RWPE2 (cell line): Measurements from ENCODE around the gene GTF2F1.
"Not testable (repeated sequence)": the region's sequence is repeated elsewhere in the genome, so short reads cannot be mapped to it uniquely, and the experiment has no call there.

Source experiments
- ATAC-seq: fragments of 200-7000 bp; cut with Tn5 transposase; 3 replicates; pipeline ENCODE4 v1.9.1; 2021; ENCODE audit warnings: low read depth
- DNase-seq: peaks from one replicate; pipeline ENCODE4 v3.0.0-alpha.2; 2020; ENCODE audit warnings: low spot score
- H3K27ac ChIP-seq: fragments of 450-650 bp; 2 replicates; pipeline ENCODE4 v1.5.1; 2017; ENCODE audit warnings: mild to moderate bottlenecking; ENCODE audit not compliant: poor library complexity, severe bottlenecking
- H3K27me3 ChIP-seq: fragments of 250-450 bp; sonication (Bioruptor Pico); 2 replicates; pipeline ENCODE4 v1.5.1; 2021; ENCODE audit warnings: mild to moderate bottlenecking, moderate library complexity; ENCODE audit not compliant: insufficient read depth, poor library complexity, severe bottlenecking
- H3K36me3 ChIP-seq: fragments of 250-450 bp; sonication (Bioruptor Pico); 2 replicates; pipeline ENCODE4 v1.5.1; 2020; ENCODE audit warnings: low read depth, mild to moderate bottlenecking, moderate library complexity
- H3K4me1 ChIP-seq: fragments of 250-450 bp; sonication (Bioruptor Pico); 2 replicates; pipeline ENCODE4 v1.5.1; 2021; ENCODE audit warnings: mild to moderate bottlenecking, moderate library complexity; ENCODE audit not compliant: insufficient read depth, poor library complexity, severe bottlenecking
- H3K4me3 ChIP-seq: fragments of 250-450 bp; sonication (Bioruptor Pico); 2 replicates; pipeline ENCODE4 v1.5.1; 2021; ENCODE audit warnings: mild to moderate bottlenecking, moderate library complexity; ENCODE audit not compliant: severe bottlenecking
- H3K9me3 ChIP-seq: fragments of 250-450 bp; sonication (Bioruptor Pico); 2 replicates; pipeline ENCODE4 v1.5.1; 2021; ENCODE audit warnings: mild to moderate bottlenecking, moderate library complexity; ENCODE audit not compliant: severe bottlenecking
- TF ChIP-seq, protein P1 (sequence below): fragments of 450-650 bp; IDR thresholded peaks from one replicate; pipeline ENCODE4 v1.5.1; 2017; ENCODE audit warnings: mild to moderate bottlenecking, moderate library complexity; ENCODE audit not compliant: poor library complexity, severe bottlenecking

GTF2F1 gene

DNA sequence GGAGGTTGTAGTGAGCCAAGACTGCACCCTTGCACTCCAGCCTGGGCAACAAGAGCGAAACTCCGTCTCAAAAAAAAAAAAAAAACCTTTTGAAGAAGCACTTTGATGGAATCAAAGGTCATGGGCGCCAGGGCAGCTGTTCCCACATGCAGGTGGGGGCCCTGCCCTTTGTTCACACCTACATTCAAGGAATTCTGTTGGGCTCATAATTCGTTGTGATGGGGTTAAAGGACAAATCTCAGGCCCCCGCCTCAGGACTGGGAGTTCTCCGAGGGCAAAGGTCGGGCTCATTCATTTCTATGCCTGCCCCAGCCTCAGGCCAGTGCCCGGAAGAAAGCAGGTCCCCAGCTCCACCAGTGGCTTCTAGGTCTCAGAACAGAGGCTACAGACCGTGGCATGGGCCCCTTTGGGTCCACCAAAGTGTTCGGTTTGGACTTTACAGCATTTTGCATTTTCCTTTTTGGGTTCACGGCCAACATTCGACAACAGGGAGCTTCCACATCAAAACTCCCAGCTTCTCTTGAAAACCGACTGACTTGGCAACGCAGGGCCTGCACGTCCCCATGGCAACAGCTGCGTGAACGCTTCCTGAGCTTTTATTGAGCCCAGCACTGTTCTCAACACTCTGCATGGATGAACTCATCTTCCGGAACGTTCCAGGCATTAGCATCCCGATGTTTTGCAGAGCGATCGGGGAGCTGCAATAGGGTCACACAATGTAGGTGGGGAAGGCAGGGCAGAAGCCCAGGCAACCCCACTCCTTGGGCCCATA, 10.1 kb upstream of the GTF2F1 start:
- ATAC-seq, result no peak
- Histone ChIP-seq H3K27ac (no peak overlapping the region), H3K9me3 (no peaks in the 10 kb centered on the region), H3K27me3 (no peaks in the 10 kb centered on the region), H3K36me3 (no peaks in the 10 kb centered on the region), H3K4me3 (no peak overlapping the region), H3K4me1 (no peaks in the 10 kb centered on the region)
- DNase-seq, result no peak
- TF ChIP-seq, protein P1, sequence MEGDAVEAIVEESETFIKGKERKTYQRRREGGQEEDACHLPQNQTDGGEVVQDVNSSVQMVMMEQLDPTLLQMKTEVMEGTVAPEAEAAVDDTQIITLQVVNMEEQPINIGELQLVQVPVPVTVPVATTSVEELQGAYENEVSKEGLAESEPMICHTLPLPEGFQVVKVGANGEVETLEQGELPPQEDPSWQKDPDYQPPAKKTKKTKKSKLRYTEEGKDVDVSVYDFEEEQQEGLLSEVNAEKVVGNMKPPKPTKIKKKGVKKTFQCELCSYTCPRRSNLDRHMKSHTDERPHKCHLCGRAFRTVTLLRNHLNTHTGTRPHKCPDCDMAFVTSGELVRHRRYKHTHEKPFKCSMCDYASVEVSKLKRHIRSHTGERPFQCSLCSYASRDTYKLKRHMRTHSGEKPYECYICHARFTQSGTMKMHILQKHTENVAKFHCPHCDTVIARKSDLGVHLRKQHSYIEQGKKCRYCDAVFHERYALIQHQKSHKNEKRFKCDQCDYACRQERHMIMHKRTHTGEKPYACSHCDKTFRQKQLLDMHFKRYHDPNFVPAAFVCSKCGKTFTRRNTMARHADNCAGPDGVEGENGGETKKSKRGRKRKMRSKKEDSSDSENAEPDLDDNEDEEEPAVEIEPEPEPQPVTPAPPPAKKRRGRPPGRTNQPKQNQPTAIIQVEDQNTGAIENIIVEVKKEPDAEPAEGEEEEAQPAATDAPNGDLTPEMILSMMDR, result no peak

DNA sequence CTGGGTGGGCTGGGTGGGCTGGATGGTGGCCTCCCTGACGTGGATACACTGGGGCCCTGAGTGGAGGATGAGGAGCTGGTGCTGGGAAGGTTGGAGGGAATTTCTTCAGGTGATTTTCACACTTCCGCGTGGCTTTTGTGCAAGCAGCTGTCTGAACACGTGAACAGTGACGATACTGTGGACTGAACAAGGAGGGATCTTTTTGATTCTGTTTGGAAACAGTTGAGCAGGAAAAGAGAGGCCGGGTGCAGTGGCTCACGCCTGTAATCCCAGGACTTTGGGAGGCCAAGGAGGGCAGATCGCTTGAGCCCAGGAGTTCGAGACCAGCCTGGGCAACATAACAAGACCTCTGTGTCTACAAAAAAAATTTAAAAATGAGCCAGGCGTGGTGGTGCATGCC, 9.1 kb upstream of the GTF2F1 start:
- H3K9me3 ChIP-seq, result no peaks in the 10 kb centered on the region
- no peak for ATAC-seq
- H3K36me3 ChIP-seq, result no peaks in the 10 kb centered on the region
- no peak overlapping the region for H3K4me3 ChIP-seq
- no peak for DNase-seq
- H3K27me3 ChIP-seq, result no peaks in the 10 kb centered on the region
- H3K27ac ChIP-seq, result no peak overlapping the region
- TF ChIP-seq, protein P1, result no peak
- H3K4me1 ChIP-seq, result no peaks in the 10 kb centered on the region

DNA sequence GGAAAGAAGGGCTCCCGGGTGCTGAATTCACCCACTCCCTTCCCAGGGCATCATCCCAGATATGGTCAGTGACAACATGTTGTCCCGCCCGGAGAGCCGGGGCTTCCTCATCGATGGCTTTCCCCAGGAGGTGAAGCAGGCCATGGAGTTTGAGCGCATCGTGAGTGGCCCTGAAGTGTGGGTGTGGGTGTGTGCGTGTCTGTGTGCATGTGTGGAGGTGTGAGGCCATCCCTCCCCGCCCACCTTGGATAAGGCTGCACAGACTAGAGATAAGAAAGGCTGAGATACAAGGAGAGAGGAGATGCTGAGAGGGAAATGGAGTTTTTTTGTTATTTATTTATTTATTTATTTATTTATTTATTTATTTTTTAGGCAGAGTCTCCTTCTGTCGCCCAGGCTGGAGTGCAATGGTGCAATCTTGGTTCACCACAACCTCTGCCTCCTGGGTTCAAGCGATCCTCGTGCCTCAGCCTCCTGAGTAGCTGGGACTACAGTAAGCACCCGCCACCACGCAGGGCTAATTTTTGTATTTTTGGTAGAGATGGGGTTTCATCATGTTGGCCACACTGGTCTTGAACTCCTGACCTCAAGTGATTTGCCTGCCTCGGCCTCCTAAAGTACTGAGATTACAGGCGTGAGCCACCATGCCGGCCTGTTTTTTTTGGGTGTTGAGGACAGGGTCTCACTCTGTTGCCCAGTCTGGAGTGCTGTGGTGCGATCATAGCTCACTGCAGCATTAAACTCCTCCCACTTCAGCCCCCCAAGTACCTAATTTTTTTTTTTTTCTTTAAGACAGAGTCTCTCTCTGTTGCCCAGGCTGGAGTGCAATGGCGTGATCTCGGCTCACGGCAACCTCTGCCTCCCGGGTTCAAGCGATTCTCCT, 7.3 kb upstream of the GTF2F1 start:
- H3K9me3 ChIP-seq, H3K27ac ChIP-seq, DNase-seq, ATAC-seq, H3K4me1 ChIP-seq, H3K4me3 ChIP-seq, H3K36me3 ChIP-seq, H3K27me3 ChIP-seq: not testable (repeated sequence)

DNA sequence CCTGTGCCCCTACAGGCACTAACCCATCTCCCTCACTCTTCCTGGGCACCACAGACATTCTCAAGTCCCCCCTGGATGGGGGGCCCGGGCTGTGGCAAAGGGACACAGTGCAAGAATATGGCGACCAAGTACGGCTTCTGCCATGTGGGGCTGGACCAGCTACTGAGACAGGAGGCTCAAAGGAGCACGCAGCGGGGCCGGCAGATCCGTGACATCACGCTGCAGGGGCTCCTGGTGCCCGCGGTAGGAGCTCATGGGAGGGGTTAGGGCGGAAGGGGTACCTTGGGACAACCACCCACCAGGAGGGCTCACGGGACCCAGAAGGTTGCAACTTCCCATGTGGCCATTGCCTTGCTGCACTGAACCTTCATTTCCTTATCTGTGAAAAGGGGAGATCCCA, 3.3 kb upstream of the GTF2F1 start:
- TF ChIP-seq, protein P1, result no peak
- Histone ChIP-seq H3K4me1 (peaks cover 3% of the 10 kb centered on the region), H3K4me3 (no peak overlapping the region), H3K27ac (no peak overlapping the region), H3K36me3 (peaks cover 9% of the 10 kb centered on the region), H3K27me3 (no peaks in the 10 kb centered on the region), H3K9me3 (no peaks in the 10 kb centered on the region)
- DNase-seq (no peak), ATAC-seq (no peak)

DNA sequence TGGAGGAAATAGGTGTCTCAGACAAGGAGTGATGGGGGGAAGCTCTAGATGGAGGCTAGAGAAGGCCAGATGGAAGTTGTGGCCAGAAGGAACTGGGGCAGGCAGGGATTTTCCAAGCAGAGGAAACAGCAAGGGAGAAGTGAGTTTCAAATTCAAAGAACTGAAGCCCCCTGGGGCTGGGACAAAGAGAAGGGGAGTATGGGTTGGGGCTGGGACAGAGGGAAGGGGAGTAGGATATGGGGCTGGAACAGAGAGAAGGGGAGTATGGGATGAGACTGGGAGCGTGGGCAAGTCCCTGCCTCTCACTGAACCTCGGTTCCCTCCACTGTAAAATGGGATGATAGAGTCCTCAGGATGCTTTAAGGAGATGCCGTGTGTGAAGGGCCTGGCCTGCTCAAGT, 1.9 kb upstream of the GTF2F1 start:
- peaks cover 3% of the 10 kb centered on the region for H3K4me1 ChIP-seq
- no peak overlapping the region for H3K27ac ChIP-seq
- H3K4me3 ChIP-seq, result no peak overlapping the region
- H3K9me3 ChIP-seq, result no peaks in the 10 kb centered on the region
- H3K27me3 ChIP-seq, result no peaks in the 10 kb centered on the region
- no peak for ATAC-seq
- no peak for DNase-seq
- peaks cover 20% of the 10 kb centered on the region for H3K36me3 ChIP-seq
- TF ChIP-seq, protein P1, result no peak
